HG02798 (cell line): ENCODE results near the gene HLCS.

Experiments
- ATAC-seq: cut with Tn5 transposase; IDR thresholded peaks from one replicate; pipeline ENCODE4 v1.9.1; 2021; ENCODE audit warnings: mild to moderate bottlenecking; ENCODE audit not compliant: unreplicated experiment, poor library complexity

Gene HLCS

DNA sequence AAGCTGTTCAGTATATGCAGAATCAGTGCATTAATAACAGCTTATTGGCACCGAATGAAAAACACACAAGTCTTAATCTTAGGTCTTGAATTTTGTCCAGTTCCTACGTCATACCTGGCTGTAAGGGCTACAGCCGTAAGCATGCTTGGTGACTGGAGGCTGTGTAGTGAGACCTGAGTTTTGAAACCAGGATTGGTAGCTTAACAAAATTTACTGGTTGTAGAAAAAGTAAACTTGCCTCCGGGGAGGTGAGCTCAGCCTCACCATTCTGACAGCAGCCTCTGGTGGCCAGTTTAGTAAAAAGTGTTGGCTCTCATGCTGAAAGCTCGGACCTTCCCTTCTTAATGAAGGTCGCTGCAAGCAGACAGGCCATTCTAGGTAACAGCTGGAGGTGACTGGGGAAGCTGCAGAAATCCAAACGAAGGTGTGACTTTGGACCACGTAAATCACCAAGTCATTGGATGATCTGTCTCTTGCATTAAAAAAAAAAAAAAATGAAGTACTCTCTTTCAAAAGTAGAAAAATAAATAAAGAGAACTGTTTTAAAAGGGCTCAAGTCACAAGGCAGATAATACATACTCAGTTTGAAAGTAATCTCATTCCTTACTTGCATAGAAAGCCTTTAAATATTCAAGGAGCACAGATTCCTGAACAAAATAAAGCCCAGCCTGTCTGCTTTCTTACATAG, 48.9 kb downstream of the HLCS start:
- no peak for ATAC-seq

GRCh38 chr21:36916718-36917117, 49.8 kb downstream of the HLCS start:
- ATAC-seq = no peak

DNA sequence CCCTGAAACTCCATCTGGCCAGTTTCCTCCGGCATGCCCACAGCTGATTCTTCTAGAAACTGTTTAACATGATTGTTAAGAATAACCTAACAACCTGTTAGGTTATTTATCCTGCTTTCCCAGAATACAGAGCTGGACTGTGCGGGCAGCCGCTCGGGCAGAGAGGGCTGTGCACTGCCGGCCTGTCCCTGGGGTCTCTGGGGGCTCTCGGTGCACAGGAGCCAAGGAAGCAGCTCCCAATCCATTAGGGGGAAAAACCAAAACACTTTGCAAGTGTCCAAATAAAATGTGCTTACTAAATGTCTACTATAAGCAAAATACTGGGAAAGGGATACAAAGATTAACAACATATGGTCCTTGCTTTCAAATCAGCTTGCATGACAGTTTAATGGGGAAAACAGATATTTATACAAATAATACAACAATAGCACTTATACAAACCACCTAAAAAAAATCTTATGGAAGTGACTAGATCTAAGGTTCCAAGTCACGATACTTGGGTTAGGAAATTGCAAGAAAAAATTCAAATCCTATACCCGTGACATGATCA, 50.7 kb downstream of the HLCS start:
- ATAC-seq = no peak

DNA sequence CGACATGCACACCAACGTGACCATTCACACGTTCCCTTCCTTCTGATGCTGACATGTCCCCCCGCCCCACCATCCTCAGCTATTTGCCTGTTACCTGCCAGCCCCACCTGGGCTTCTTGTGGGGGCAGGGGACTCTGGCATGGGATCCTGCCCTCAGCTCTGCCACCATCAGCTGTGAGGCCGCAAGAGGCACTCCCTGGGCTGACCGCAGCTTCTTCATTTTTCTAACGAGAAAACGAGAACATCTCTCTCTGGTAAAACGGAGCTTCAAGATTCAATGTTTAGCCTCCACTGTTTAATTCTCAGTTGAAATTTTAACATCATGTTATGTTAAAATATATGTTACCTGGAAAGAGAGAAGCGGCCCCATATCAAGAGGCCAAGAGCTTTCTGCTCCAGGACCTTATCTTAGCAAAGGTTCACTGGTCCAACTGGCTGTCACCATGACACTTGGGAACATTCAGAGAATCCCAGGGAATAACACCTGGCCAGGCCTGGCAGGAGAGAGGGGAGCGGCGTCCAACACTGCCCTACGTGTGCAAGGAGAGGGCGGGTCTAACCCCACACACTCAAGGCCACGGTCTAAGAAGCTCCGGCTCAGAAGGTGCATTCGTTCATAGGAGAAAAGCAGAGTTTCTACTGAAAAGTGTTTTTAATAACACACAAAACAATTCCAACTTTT, 51.3 kb downstream of the HLCS start:
- no peak for ATAC-seq

- ATAC-seq = no peak
These were observed 52.0 kb downstream of the HLCS start for GRCh38 chr21:36914244-36915013.

DNA sequence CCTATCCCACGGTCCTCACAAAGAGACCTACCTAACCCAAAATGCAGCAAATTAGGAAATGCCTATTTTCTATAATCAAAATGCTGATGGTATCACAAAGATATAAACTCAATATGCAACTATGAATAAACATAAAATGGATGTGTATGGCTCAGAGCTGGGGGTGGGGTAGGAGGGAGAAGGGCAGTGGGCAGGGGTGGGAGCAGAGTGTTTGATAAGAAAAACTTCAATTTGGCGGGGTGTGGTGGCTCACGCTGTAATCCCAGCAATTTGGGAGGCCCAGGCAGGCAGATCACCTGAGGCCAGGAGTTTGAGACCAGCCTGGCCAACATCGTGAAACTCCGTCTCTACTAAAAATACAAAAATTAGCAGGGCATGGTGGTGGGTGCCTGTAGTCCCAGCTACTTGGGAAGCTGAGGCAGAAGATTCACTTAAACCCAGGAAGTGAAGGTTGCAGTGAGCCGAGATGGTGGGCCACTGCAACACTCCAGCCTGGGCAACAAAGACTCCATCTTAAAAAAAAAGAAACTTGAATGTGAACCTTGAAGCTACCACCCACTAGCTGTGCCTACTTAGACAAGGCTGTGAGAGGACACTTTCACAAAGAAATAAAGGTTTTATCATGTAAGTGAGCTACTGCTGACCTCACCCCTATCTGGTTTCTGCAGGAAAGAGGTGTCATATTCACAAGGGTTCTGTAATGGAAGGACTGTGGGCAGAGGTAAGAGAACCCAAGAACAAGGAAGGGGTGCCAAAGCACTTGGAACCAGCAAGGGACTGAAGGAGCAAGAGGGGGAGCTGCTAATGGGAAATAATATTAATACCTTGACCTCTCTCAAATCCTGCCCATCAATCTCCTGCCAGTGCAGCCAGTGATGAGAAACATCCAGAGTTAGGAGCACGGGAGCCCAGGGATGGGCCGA, 53.0 kb downstream of the HLCS start:
- ATAC-seq = no peak

GRCh38 chr21:36910581-36911307, 55.7 kb downstream of the HLCS start:
- no peak for ATAC-seq

DNA sequence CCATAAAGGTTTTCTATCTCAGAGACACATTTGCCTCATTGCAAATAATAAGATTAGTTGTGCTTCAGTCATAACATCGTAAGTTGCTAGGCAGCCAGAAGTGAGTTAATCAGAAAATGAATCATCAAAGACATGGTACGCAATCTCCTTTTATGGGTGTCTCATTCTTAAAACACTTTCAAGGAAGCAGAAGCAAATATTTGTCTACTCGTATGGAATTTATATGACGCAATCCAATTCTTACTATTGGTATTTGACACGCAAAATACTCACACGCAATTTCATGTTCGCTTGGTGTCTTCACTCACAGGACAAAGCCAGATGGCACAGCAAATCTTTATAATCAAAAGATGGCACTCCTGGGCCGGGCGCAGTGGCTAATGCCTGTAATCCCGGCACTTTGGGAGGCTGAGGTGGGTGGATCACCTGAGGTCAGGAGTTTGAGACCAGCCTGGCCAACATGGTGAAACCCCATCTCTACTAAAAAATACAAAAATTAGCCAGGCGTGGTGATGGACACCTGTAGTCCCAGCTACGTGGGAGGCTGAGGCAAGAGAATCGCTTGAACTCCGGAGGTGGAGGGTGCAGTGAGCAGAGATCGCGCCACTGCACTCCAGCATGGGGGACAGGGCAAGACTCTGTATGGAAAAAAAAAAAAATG, 56.4 kb downstream of the HLCS start:
- ATAC-seq = no peak

GRCh38 chr21:36909423-36909822, 57.0 kb downstream of the HLCS start:
- no peak for ATAC-seq

DNA sequence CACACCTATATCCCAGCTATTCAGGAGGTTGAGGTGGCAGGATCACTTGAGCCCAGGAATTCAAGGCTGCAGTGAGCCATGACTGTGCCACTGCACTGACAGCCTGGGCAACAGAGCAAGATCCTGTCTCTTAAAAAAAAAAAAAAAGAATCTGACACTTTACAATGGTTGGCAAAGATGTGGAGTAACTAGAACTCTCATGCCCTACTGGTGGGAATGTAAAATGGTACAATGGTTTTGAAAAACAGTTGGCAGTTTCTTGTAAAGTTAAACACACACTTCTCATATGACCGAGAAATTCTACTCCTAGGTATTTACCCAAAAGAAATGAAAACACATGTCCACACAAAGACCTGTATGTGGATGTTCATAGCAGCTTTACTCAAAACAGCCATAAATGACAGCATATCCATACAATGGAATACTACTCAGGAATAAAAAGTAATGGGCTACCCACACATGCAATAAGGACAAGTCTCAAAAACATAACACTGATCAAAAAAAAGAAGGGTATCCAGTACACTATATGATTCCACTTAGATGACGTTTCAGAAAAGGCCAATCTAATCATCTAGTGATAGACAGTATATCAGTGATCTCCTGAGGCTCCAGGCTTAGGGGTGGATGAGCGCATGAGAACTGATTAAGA, 58.1 kb downstream of the HLCS start:
- no peak for ATAC-seq

DNA sequence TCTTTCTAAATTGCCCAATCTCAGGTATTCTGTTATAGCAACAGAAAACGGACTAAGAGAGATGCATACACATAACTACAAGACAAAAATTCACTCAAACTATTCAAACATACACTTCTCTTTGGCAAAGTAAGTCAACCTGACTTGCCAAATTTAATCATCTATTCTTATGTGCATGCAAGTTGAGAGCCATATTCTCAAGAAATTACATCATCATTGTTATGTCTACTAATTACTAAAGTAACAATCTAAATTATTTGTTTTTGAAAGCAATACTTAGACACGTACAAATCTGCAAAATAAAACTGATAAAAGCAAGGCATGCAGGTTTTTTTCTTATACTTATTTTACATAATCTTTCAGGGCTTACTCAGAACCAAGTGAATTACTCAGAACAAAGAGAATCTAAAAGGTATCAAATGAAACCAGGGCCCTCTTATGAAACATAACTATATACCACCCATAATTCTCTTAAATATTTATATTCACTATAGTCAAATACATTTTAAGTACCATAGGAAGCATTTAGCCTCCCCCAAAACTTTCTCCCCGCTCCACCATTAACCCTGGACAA, 62.3 kb downstream of the HLCS start:
- no peak for ATAC-seq

- no peak for ATAC-seq
These were observed 63.7 kb downstream of the HLCS start for GRCh38 chr21:36902793-36903192.

- ATAC-seq = no peak
These were observed 64.1 kb downstream of the HLCS start for GRCh38 chr21:36902331-36902730.

GRCh38 chr21:36901575-36901974, 64.9 kb downstream of the HLCS start:
- ATAC-seq = no peak

DNA sequence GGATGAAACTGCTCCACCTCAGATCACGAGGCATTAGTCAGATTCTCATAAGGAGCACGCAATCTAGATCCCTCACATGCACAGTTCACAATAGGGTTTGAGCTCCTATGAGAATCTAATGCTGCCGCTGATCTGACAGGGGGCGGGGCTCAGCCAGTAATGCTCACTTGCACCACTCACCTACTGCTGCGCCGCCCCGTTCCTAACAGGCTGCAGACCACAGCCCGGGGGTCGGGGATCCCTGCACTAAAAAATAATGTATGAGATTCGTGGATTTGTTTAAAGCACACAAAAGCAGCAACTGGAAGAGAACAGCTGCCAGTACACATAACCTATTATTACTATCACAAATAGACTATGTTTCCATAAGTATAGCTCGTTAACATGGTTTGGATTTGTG, 72.9 kb downstream of the HLCS start:
- no peak for ATAC-seq

GRCh38 chr21:36892201-36892600, 74.3 kb downstream of the HLCS start:
- no peak for ATAC-seq

- ATAC-seq = no peak
These were observed 74.8 kb downstream of the HLCS start for GRCh38 chr21:36891692-36892091.

DNA sequence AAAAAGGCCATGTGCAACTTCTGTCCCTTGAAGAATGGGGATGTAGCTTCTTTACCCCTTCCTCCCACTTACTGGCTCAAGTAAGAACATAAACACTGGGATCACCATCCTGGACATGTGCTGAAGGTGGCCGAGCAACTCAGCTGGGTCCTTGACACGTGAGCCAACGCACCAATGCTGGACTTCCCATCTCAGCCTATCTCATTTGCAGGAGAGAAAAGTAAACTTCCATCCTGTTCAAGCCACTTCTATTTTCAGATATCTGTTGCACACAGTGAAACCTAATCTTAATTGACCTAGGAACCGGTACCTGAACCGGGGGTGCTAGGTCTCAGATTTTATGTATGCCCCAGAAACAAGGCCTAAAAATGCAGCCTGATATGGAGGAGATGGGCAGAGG, 75.3 kb downstream of the HLCS start:
- no peak for ATAC-seq
